Right lobe of liver (tissue), 4 donors: ENCODE measurements around the gene IZUMO3.

ENCODE experiments used
- CTCF ChIP-seq, 4 donors: fragments of 200-600 bp in 3 of 4; fragments of 450-650 bp in 1 of 4; IDR thresholded peaks; one replicate each; pipeline versions ENCODE4 v1.5.1 to v1.8.0; 2016 to 2022; ENCODE audit warnings: antibody characterized with exemption in 4 of 4, mild to moderate bottlenecking in 2 of 4
- POLR2A ChIP-seq: fragments of 450-650 bp; IDR thresholded peaks from one replicate; pipeline ENCODE4 v1.6.1; 2017; ENCODE audit warnings: antibody characterized with exemption, mild to moderate bottlenecking
- donor health status: DM: no; HTN: no; CAD: no.
- donor health status: DM: no; HTN: no; CAD: no.
- donor health status: DM: no; HTN: yes; CAD: no.

- TF ChIP-seq CTCF (IDR thresholded peaks at IDR 0.05) (no peak), POLR2A (no peak)
Measured at GRCh38 chr9:24587883-24588282, 42.2 kb upstream of the IZUMO3 start.
